Naive B cell (primary cell): Measurements from ENCODE around the gene ACAT2. TPM values are rescaled to one million over a fixed set of nuclear protein-coding genes. Genes with fewer than 3 reads are reported as not detected.
"Not testable (repeated sequence)": the region's sequence is repeated elsewhere in the genome, so short reads cannot be mapped to it uniquely, and the experiment has no call there.

ENCODE experiments used
- ATAC-seq, 2 donors: fragments of 150-1000 bp; cut with Tn5 transposase; 2 replicates each; pipeline ENCODE4 v1.10.0; 2021; ENCODE audit warnings: low read depth in 2 of 2, mild to moderate bottlenecking in 2 of 2, moderate library complexity in 2 of 2
- DNase-seq: peaks from one replicate; pipeline ENCODE4 v3.0.0; 2022
- H3K27ac Mint-ChIP-seq, 6 donors: one replicate each; pipeline ENCODE4 v1.8.0; 2020 to 2022; ENCODE audit warnings: mild to moderate bottlenecking in 6 of 6, mixed read lengths in 6 of 6, moderate library complexity in 5 of 6, inconsistent platforms in 2 of 6
- H3K27me3 Mint-ChIP-seq, 3 donors: one replicate each; pipeline ENCODE4 v1.8.0; 2021 to 2022; ENCODE audit warnings: mixed read lengths in 3 of 3, mild to moderate bottlenecking in 1 of 3
- H3K36me3 Mint-ChIP-seq, 2 donors: one replicate each; pipeline ENCODE4 v1.8.0; 2020 to 2022; ENCODE audit warnings: mixed read lengths in 2 of 2, inconsistent platforms in 1 of 2, mild to moderate bottlenecking in 1 of 2
- H3K4me1 Mint-ChIP-seq, 3 donors: one replicate each; pipeline ENCODE4 v1.8.0; 2020 to 2022; ENCODE audit warnings: mixed read lengths in 3 of 3, inconsistent platforms in 1 of 3, mild to moderate bottlenecking in 1 of 3, moderate library complexity in 1 of 3
- H3K4me3 Mint-ChIP-seq, 8 donors: one replicate each; pipeline ENCODE4 v1.8.0; 2020 to 2022; ENCODE audit warnings: mild to moderate bottlenecking in 8 of 8, mixed read lengths in 8 of 8, moderate library complexity in 8 of 8, inconsistent platforms in 2 of 8
- H3K9me3 Mint-ChIP-seq, 7 donors: one replicate each; pipeline ENCODE4 v1.8.0; 2020 to 2022; ENCODE audit warnings: mixed read lengths in 7 of 7, mild to moderate bottlenecking in 5 of 7, inconsistent platforms in 2 of 7, moderate library complexity in 1 of 7
- polyA plus RNA-seq, 6 donors: library from polyadenylated mRNA; unstranded; fragments of 300-500 nt; fragmentation: Illumina TruSeq; gene quantifications; one replicate each; pipeline ENCODE4 v1.2.3, GENCODE V29; 2021; ENCODE audit warnings: low read depth in 6 of 6

The ACAT2 gene
- polyA plus RNA-seq, 6 donors from 2014 or later = 20.8 to 39.8 (median 27.8) TPM

- ATAC-seq = no peak
- Mint-ChIP-seq H3K9me3 (no peaks in the 10 kb centered on the region), H3K27ac (peak overlapping the region in 3 of 6 donors; percentile 58 to 81 (median 61)), H3K4me1 (peaks cover 27 to 43% (median 42%) of the 10 kb centered on the region in 3 donors), H3K4me3 (peak overlapping the region in 5 of 8 donors; percentile 16 to 54 (median 33)), H3K36me3 (no peaks in the 10 kb centered on the region), H3K27me3 (no peaks in the 10 kb centered on the region)
- no peak for DNase-seq
Measured at GRCh38 chr6:159724778-159725177, 37.1 kb upstream of the ACAT2 start.

- Mint-ChIP-seq H3K27ac (peak overlapping the region in 4 of 6 donors; percentile 32 to 81 (median 60)), H3K4me1 (peaks cover 28 to 46% (median 43%) of the 10 kb centered on the region in 3 donors), H3K4me3 (peak overlapping the region in 4 of 8 donors; percentile 16 to 54 (median 33))
- H3K36me3 Mint-ChIP-seq, H3K27me3 Mint-ChIP-seq, DNase-seq, H3K9me3 Mint-ChIP-seq, ATAC-seq: not testable (repeated sequence)
Measured at GRCh38 chr6:159725208-159725607, 36.6 kb upstream of the ACAT2 start.

GRCh38 chr6:159726255-159726917 lies 35.5 kb upstream of the ACAT2 start:
- H3K4me3 Mint-ChIP-seq = peak overlapping the region; percentile 93 to 98 (median 96)
- ATAC-seq (no peak), DNase-seq (no peak)
- H3K9me3 Mint-ChIP-seq = no peaks in the 10 kb centered on the region
- no peaks in the 10 kb centered on the region for H3K27me3 Mint-ChIP-seq
- peak overlapping the region; percentile 99 to 100 (median 100) for H3K27ac Mint-ChIP-seq
- peaks cover 27 to 57% (median 49%) of the 10 kb centered on the region in 3 donors for H3K4me1 Mint-ChIP-seq
- no peaks in the 10 kb centered on the region for H3K36me3 Mint-ChIP-seq

GRCh38 chr6:159726918-159727716 lies 34.7 kb upstream of the ACAT2 start, which contains the start of gene WTAP:
TSS of gene WTAP (plus strand) at chr6:159727506. CDS start at chr6:159736266, 8,760 bp downstream.
- Mint-ChIP-seq H3K27me3 (no peaks in the 10 kb centered on the region), H3K4me1 (peaks cover 27 to 59% (median 51%) of the 10 kb centered on the region in 3 donors), H3K9me3 (no peaks in the 10 kb centered on the region), H3K36me3 (no peaks in the 10 kb centered on the region), H3K4me3 (peak within 1 kb of the TSS; percentile 93 to 98 (median 96)), H3K27ac (peak within 1 kb of the TSS; percentile 99 to 100 (median 100))
- ATAC-seq (peak; percentile 78 to 79), DNase-seq (peak; percentile 97)

GRCh38 chr6:159727717-159728445 lies 34.0 kb upstream of the ACAT2 start:
- H3K36me3 Mint-ChIP-seq = no peaks in the 10 kb centered on the region
- H3K27me3 Mint-ChIP-seq = no peaks in the 10 kb centered on the region
- H3K27ac Mint-ChIP-seq = peak overlapping the region; percentile 83 to 99 (median 94)
- no peaks in the 10 kb centered on the region for H3K9me3 Mint-ChIP-seq
- peaks cover 31 to 64% (median 49%) of the 10 kb centered on the region in 3 donors for H3K4me1 Mint-ChIP-seq
- ATAC-seq (peak; percentile 33 to 34), DNase-seq (no peak)
- H3K4me3 Mint-ChIP-seq = peak overlapping the region; percentile 87 to 96 (median 92)

GRCh38 chr6:159728531-159728964 lies 33.3 kb upstream of the ACAT2 start:
- Mint-ChIP-seq H3K27me3 (no peaks in the 10 kb centered on the region), H3K27ac (peak overlapping the region; percentile 83 to 99 (median 94)), H3K4me3 (peak overlapping the region; percentile 87 to 96 (median 92)), H3K9me3 (no peaks in the 10 kb centered on the region), H3K4me1 (peaks cover 28 to 69% (median 46%) of the 10 kb centered on the region in 3 donors), H3K36me3 (no peaks in the 10 kb centered on the region)
- DNase-seq = no peak
- no peak for ATAC-seq

GRCh38 chr6:159729598-159730331 lies 32.1 kb upstream of the ACAT2 start:
- H3K9me3 Mint-ChIP-seq = no peaks in the 10 kb centered on the region
- ATAC-seq (no peak), DNase-seq (peak; percentile 21)
- H3K27ac Mint-ChIP-seq = peak overlapping the region in 5 of 6 donors; percentile 33 to 99 (median 95)
- peak overlapping the region; percentile 85 to 96 (median 90) for H3K4me3 Mint-ChIP-seq
- H3K36me3 Mint-ChIP-seq = no peaks in the 10 kb centered on the region
- H3K27me3 Mint-ChIP-seq = no peaks in the 10 kb centered on the region
- H3K4me1 Mint-ChIP-seq = peaks cover 28 to 73% (median 42%) of the 10 kb centered on the region in 3 donors

- ATAC-seq (no peak), DNase-seq (no peak)
- peak overlapping the region in 6 of 8 donors; percentile 13 to 96 (median 90) for H3K4me3 Mint-ChIP-seq
- H3K9me3 Mint-ChIP-seq = no peaks in the 10 kb centered on the region
- no peaks in the 10 kb centered on the region for H3K27me3 Mint-ChIP-seq
- H3K4me1 Mint-ChIP-seq = peaks cover 28 to 74% (median 42%) of the 10 kb centered on the region in 3 donors
- H3K27ac Mint-ChIP-seq = peak overlapping the region in 3 of 6 donors; percentile 15 to 99 (median 96)
- H3K36me3 Mint-ChIP-seq = no peaks in the 10 kb centered on the region
Measured at GRCh38 chr6:159730332-159730676, 31.5 kb upstream of the ACAT2 start.

GRCh38 chr6:159732550-159732949 lies 29.3 kb upstream of the ACAT2 start:
- not testable (repeated sequence) for H3K27me3 Mint-ChIP-seq
- peak overlapping the region in 2 of 8 donors; percentile 18 to 30 for H3K4me3 Mint-ChIP-seq

GRCh38 chr6:159733395-159733794 lies 28.4 kb upstream of the ACAT2 start:
- H3K9me3 Mint-ChIP-seq, DNase-seq, H3K4me3 Mint-ChIP-seq, ATAC-seq, H3K27me3 Mint-ChIP-seq, H3K36me3 Mint-ChIP-seq: not testable (repeated sequence)
- Mint-ChIP-seq H3K27ac (peak overlapping the region in 3 of 6 donors; percentile 34 to 61 (median 49)), H3K4me1 (peaks cover 29 to 67% (median 35%) of the 10 kb centered on the region in 3 donors)

More at GRCh38 chr6:159732550-159732949, 29.3 kb upstream of the ACAT2 start:
- DNase-seq, H3K36me3 Mint-ChIP-seq, H3K9me3 Mint-ChIP-seq, ATAC-seq: not testable (repeated sequence)
- Mint-ChIP-seq H3K4me1 (peaks cover 24 to 65% (median 31%) of the 10 kb centered on the region in 3 donors), H3K27ac (peak overlapping the region in 2 of 6 donors; percentile 53 to 61)

GRCh38 chr6:159736908-159737307 lies 24.9 kb upstream of the ACAT2 start:
- H3K4me3 Mint-ChIP-seq = no peak overlapping the region
- peaks cover 16 to 36% (median 21%) of the 10 kb centered on the region in 3 donors for H3K4me1 Mint-ChIP-seq
- no peaks in the 10 kb centered on the region for H3K9me3 Mint-ChIP-seq
- H3K27ac Mint-ChIP-seq = peak overlapping the region in 2 of 6 donors; percentile 7 to 33
- ATAC-seq (no peak), DNase-seq (no peak)
- no peaks in the 10 kb centered on the region for H3K27me3 Mint-ChIP-seq
- H3K36me3 Mint-ChIP-seq = peaks cover 0 to 12% of the 10 kb centered on the region in 2 donors

GRCh38 chr6:159739341-159739740 lies 22.5 kb upstream of the ACAT2 start:
- Mint-ChIP-seq H3K27me3 (no peaks in the 10 kb centered on the region), H3K9me3 (no peaks in the 10 kb centered on the region), H3K4me1 (peaks cover 10 to 18% (median 15%) of the 10 kb centered on the region in 3 donors), H3K36me3 (peaks cover 0 to 16% of the 10 kb centered on the region in 2 donors), H3K4me3 (no peak overlapping the region), H3K27ac (no peak overlapping the region)
- ATAC-seq (no peak), DNase-seq (no peak)
